H9 (cell line): ENCODE data around the gene RLN3. TPM values are rescaled to one million over a fixed set of nuclear protein-coding genes. Genes with fewer than 3 reads are reported as not detected.

ENCODE experiments used
- DNase-seq: peaks from one replicate; pipeline ENCODE4 v3.0.0-alpha.2; 2017
- H2AFZ ChIP-seq: one replicate; pipeline ENCODE4 v1.6.1; 2013; ENCODE audit warnings: mild to moderate bottlenecking, low read length, control low read depth, moderate library complexity
- H2AK5ac ChIP-seq: 2 replicates; pipeline ENCODE4 v1.6.1; 2013; ENCODE audit warnings: low read length, control low read depth, mixed read lengths; ENCODE audit not compliant: insufficient read length
- H2BK120ac ChIP-seq: one replicate; pipeline ENCODE4 v1.6.1; 2013; ENCODE audit warnings: low read depth, mild to moderate bottlenecking, low read length, control low read depth, inconsistent platforms; ENCODE audit not compliant: poor library complexity, severe bottlenecking
- H2BK12ac ChIP-seq: 2 replicates; pipeline ENCODE4 v1.6.1; 2013; ENCODE audit warnings: low read length, control low read depth, mixed read lengths, low read depth; ENCODE audit not compliant: insufficient read length
- H2BK15ac ChIP-seq: 2 replicates; pipeline ENCODE4 v1.6.1; 2013; ENCODE audit warnings: low read depth, low read length, control low read depth
- H2BK20ac ChIP-seq: one replicate; pipeline ENCODE4 v1.6.1; 2013; ENCODE audit warnings: low read depth, mild to moderate bottlenecking, low read length, control low read depth, inconsistent platforms; ENCODE audit not compliant: poor library complexity, severe bottlenecking
- H2BK5ac ChIP-seq: 2 replicates; pipeline ENCODE4 v1.6.1; 2013; ENCODE audit warnings: low read length, control low read depth, mixed read lengths; ENCODE audit not compliant: insufficient read length
- H3K14ac ChIP-seq: 2 replicates; pipeline ENCODE4 v1.6.1; 2013; ENCODE audit warnings: low read length, control low read depth; ENCODE audit not compliant: insufficient read depth
- H3K18ac ChIP-seq: 2 replicates; pipeline ENCODE4 v1.6.1; 2013; ENCODE audit warnings: low read depth, mild to moderate bottlenecking, mixed read lengths, low read length, control low read depth; ENCODE audit not compliant: insufficient read length
- H3K23ac ChIP-seq: 2 replicates; pipeline ENCODE4 v1.6.1; 2013; ENCODE audit warnings: low read length, control low read depth, mixed read lengths, low read depth; ENCODE audit not compliant: insufficient read length
- H3K23me2 ChIP-seq: 2 replicates; pipeline ENCODE4 v1.6.1; 2013; ENCODE audit warnings: low read depth, mild to moderate bottlenecking, mixed read lengths, low read length, control low read depth; ENCODE audit not compliant: insufficient read length, poor library complexity, severe bottlenecking
- H3K27ac ChIP-seq: 2 replicates; pipeline ENCODE4 v1.5.1; 2013; ENCODE audit warnings: low read length, control low read depth, mixed read lengths, low read depth; ENCODE audit not compliant: insufficient read length
- H3K27me3 ChIP-seq: 2 replicates; pipeline ENCODE4 v1.6.1; 2013; ENCODE audit warnings: low read length, control low read depth, inconsistent platforms; ENCODE audit not compliant: insufficient read depth
- H3K4ac ChIP-seq: 2 replicates; pipeline ENCODE4 v1.6.1; 2013; ENCODE audit warnings: low read depth, mild to moderate bottlenecking, control low read depth, inconsistent platforms, low read length, moderate library complexity
- H3K4me1 ChIP-seq: 2 replicates; pipeline ENCODE4 v1.6.1; 2013; ENCODE audit warnings: low read length, control low read depth, inconsistent platforms; ENCODE audit not compliant: insufficient read depth
- H3K4me2 ChIP-seq: 2 replicates; pipeline ENCODE4 v1.6.1; 2013; ENCODE audit warnings: low read length, control low read depth, mixed read lengths; ENCODE audit not compliant: insufficient read length, insufficient read depth
- H3K56ac ChIP-seq: 2 replicates; pipeline ENCODE4 v1.6.1; 2013; ENCODE audit warnings: low read depth, mild to moderate bottlenecking, mixed read lengths, low read length, control low read depth; ENCODE audit not compliant: insufficient read length
- H3K79me1 ChIP-seq: 2 replicates; pipeline ENCODE4 v1.6.1; 2013; ENCODE audit warnings: low read depth, mild to moderate bottlenecking, moderate library complexity, low read length, control low read depth, inconsistent platforms; ENCODE audit not compliant: insufficient read depth, poor library complexity, severe bottlenecking
- H3K79me2 ChIP-seq: 2 replicates; pipeline ENCODE4 v1.6.1; 2013; ENCODE audit warnings: low read length, control low read depth, inconsistent platforms; ENCODE audit not compliant: insufficient read depth
- H3K9ac ChIP-seq: 2 replicates; pipeline ENCODE4 v1.6.1; 2013; ENCODE audit warnings: low read length, control low read depth, mixed read lengths; ENCODE audit not compliant: insufficient read length; ENCODE audit errors: extremely low read depth
- H3K9me3 ChIP-seq: one replicate; pipeline ENCODE4 v1.6.1; 2013; ENCODE audit warnings: low read depth, low read length, inconsistent platforms; ENCODE audit not compliant: control insufficient read depth
- H3T11ph ChIP-seq: one replicate; pipeline ENCODE4 v1.6.1; 2013; ENCODE audit warnings: mild to moderate bottlenecking, low read length, control low read depth, inconsistent platforms
- H4K20me1 ChIP-seq: one replicate; pipeline ENCODE4 v1.6.1; 2013; ENCODE audit not compliant: control insufficient read depth, insufficient read length, insufficient read depth
- H4K5ac ChIP-seq: 2 replicates; pipeline ENCODE4 v1.6.1; 2013; ENCODE audit warnings: low read depth, mild to moderate bottlenecking, mixed read lengths, low read length, control low read depth; ENCODE audit not compliant: insufficient read length
- H4K8ac ChIP-seq: replicated peaks from 2 replicates; pipeline ENCODE4 v1.6.1; 2013; ENCODE audit warnings: low read length, control low read depth, mixed read lengths, low read depth; ENCODE audit not compliant: insufficient read length
- H4K91ac ChIP-seq: 2 replicates; pipeline ENCODE4 v1.6.1; 2013; ENCODE audit warnings: low read depth, mild to moderate bottlenecking, moderate library complexity, mixed read lengths, low read length, control low read depth; ENCODE audit not compliant: insufficient read length
- H3K27ac Mint-ChIP-seq, 3 experiments: 2 replicates in 2 of 3; 3 replicates in 1 of 3; pipeline ENCODE4 v1.8.0; 2020 to 2021; ENCODE audit warnings: mixed read lengths in 3 of 3, mild to moderate bottlenecking in 1 of 3, moderate library complexity in 1 of 3
- H3K27me3 Mint-ChIP-seq: 2 replicates; pipeline ENCODE4 v1.8.0; 2021; ENCODE audit warnings: low read depth, mild to moderate bottlenecking, moderate library complexity, mixed read lengths
- H3K36me3 Mint-ChIP-seq, 3 experiments: 2 replicates in 2 of 3; 3 replicates in 1 of 3; pipeline ENCODE4 v1.8.0; 2020 to 2021; ENCODE audit warnings: low read depth in 3 of 3, mixed read lengths in 3 of 3; ENCODE audit not compliant: insufficient read depth in 1 of 3
- H3K4me1 Mint-ChIP-seq, 2 experiments: 2 replicates each; pipeline ENCODE4 v1.8.0; 2020; ENCODE audit warnings: mixed read lengths in 2 of 2
- H3K4me3 Mint-ChIP-seq, 2 experiments: 2 replicates in 1 of 2; 3 replicates in 1 of 2; pipeline ENCODE4 v1.8.0; 2020 to 2021; ENCODE audit warnings: mild to moderate bottlenecking in 2 of 2, mixed read lengths in 2 of 2, moderate library complexity in 1 of 2
- H3K9me3 Mint-ChIP-seq, 2 experiments: 2 replicates in 1 of 2; 3 replicates in 1 of 2; pipeline ENCODE4 v1.8.0; 2020; ENCODE audit warnings: mild to moderate bottlenecking in 2 of 2, mixed read lengths in 2 of 2, moderate library complexity in 1 of 2
- WGBS: extraction: QIAGEN DNeasy Blood & Tissue Kit; methylation state at CpG from one replicate; pipeline ENCODE4 v1.1.7; 2013; ENCODE audit warnings: missing lambda C conversion rate, low lambda C conversion rate, mixed read lengths; ENCODE audit not compliant: insufficient read length; ENCODE audit errors: extremely low coverage; 5-methylcytosine and 5-hydroxymethylcytosine counted together
- total RNA-seq: library from RNA; stranded (reverse); gene quantifications from 2 replicates; pipeline ENCODE4 v1.2.1, GENCODE V29; 2021
- TF ChIP-seq, protein P1 (sequence below): fragments of 200-600 bp; sonication (generic); conservative IDR thresholded peaks from 3 replicates; pipeline ENCODE4 v1.8.0; 2021; ENCODE audit warnings: antibody characterized with exemption, mild to moderate bottlenecking

Gene RLN3
- total RNA-seq, 1 experiment from 2014 or later: not detected

DNA sequence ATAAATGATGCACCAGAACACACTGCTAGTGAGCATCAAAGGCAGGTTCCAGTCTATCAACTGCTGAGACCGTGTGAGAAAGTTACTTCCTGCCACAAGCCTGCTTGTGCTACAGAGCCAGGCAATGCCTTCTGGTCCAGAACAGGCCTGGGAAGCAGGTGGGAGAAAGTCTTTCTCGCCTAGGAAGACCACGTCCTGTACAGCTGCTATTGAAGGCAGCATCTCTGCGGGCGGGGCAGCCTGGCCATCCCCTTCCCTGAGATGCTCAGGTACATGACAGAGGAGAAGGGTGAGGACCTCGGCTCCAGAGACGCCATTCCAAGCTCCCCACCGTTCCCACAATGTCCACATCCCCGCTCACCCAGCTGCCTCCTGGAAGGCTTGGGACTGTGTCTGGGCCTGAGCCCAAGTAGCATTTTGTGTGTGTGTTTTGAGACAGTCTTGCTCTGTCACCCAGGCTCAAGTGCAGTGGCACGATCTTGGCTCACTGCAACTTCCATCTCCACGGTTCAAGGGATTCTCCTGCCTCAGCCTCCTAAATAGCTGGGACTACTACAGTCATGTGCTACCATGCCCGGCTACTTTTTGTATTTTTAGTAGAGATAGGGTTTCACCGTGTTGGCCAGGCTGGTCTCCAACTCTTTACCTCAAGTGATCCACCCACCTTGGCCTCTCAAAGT is 25.2 kb upstream of the RLN3 start:
- H2BK15ac ChIP-seq: no peak overlapping the region

More for the DNA sequence above, 25.2 kb upstream of the RLN3 start:
- Histone ChIP-seq H3T11ph (no peak overlapping the region), H2BK20ac (no peak overlapping the region), H3K79me1 (no peaks in the 10 kb centered on the region), H2BK120ac (no peak overlapping the region), H3K14ac (no peak overlapping the region), H3K18ac (no peak overlapping the region), H3K4me2 (no peak overlapping the region), H2AFZ (no peak overlapping the region), H2BK12ac (no peak overlapping the region), H3K23me2 (no peaks in the 10 kb centered on the region), H3K9ac (no peak overlapping the region), H3K79me2 (no peaks in the 10 kb centered on the region), H3K9me3 (no peaks in the 10 kb centered on the region), H4K8ac (no peak overlapping the region), H3K27me3 (no peaks in the 10 kb centered on the region), H3K56ac (no peak overlapping the region), H2BK5ac (no peak overlapping the region), H4K91ac (no peak overlapping the region), H3K4me1 (no peaks in the 10 kb centered on the region), H4K20me1 (no peaks in the 10 kb centered on the region), H3K27ac (no peak overlapping the region), H3K23ac (no peak overlapping the region), H2AK5ac (no peak overlapping the region), H3K4ac (no peak overlapping the region), H4K5ac (no peak overlapping the region)
- Mint-ChIP-seq H3K36me3 (peaks cover 6 to 22% (median 12%) of the 10 kb centered on the region in 3 experiments; a peak in 6 of 7 replicates), H3K9me3 (peaks cover 5 to 8% of the 10 kb centered on the region in 2 experiments; a peak in 2 of 5 replicates), H3K4me1 (peaks cover 13 to 14% of the 10 kb centered on the region in 2 experiments; a peak in 3 of 4 replicates), H3K4me3 (no peak overlapping the region), H3K27ac (peak overlapping the region in 2 of 3 experiments; percentile 24 to 87; a peak in 2 of 7 replicates), H3K27me3 (no peaks in the 10 kb centered on the region; the same call in 1 of the 2 replicates)
- TF ChIP-seq, protein P1, sequence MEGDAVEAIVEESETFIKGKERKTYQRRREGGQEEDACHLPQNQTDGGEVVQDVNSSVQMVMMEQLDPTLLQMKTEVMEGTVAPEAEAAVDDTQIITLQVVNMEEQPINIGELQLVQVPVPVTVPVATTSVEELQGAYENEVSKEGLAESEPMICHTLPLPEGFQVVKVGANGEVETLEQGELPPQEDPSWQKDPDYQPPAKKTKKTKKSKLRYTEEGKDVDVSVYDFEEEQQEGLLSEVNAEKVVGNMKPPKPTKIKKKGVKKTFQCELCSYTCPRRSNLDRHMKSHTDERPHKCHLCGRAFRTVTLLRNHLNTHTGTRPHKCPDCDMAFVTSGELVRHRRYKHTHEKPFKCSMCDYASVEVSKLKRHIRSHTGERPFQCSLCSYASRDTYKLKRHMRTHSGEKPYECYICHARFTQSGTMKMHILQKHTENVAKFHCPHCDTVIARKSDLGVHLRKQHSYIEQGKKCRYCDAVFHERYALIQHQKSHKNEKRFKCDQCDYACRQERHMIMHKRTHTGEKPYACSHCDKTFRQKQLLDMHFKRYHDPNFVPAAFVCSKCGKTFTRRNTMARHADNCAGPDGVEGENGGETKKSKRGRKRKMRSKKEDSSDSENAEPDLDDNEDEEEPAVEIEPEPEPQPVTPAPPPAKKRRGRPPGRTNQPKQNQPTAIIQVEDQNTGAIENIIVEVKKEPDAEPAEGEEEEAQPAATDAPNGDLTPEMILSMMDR: no peak
- no peak for DNase-seq
- no CpG with 5 or more reads among the region's 13 CpGs for WGBS
